Loucy (cell line): ENCODE measurements around the gene ST3GAL3.

ENCODE experiments used
- CTCF ChIP-seq: fragments of 200-600 bp; sonication (generic); conservative IDR thresholded peaks from 2 replicates; pipeline ENCODE4 v1.5.1; 2014; ENCODE audit warnings: mild to moderate bottlenecking, antibody characterized with exemption, low read length
- EZH2phosphoT487 ChIP-seq: fragments of 200-600 bp; IDR thresholded peaks from 2 replicates; pipeline ENCODE4 v1.6.1; 2018; ENCODE audit warnings: antibody characterized with exemption, mild to moderate bottlenecking, moderate library complexity, borderline replicate concordance

- no peak for TF ChIP-seq CTCF
- TF ChIP-seq EZH2phosphoT487, result no peak
Observed at GRCh38 chr1:43935711-43936427, 228.5 kb downstream of the ST3GAL3 start.
